GOT3 (cell line): Measurements from ENCODE around the gene DOCK4.

Experiments
- DNase-seq: peaks from one replicate; lab custom pipeline; 2025; ENCODE audit warnings: mixed read lengths; lab: John Stamatoyannopoulos, UW

The DOCK4 gene

DNA sequence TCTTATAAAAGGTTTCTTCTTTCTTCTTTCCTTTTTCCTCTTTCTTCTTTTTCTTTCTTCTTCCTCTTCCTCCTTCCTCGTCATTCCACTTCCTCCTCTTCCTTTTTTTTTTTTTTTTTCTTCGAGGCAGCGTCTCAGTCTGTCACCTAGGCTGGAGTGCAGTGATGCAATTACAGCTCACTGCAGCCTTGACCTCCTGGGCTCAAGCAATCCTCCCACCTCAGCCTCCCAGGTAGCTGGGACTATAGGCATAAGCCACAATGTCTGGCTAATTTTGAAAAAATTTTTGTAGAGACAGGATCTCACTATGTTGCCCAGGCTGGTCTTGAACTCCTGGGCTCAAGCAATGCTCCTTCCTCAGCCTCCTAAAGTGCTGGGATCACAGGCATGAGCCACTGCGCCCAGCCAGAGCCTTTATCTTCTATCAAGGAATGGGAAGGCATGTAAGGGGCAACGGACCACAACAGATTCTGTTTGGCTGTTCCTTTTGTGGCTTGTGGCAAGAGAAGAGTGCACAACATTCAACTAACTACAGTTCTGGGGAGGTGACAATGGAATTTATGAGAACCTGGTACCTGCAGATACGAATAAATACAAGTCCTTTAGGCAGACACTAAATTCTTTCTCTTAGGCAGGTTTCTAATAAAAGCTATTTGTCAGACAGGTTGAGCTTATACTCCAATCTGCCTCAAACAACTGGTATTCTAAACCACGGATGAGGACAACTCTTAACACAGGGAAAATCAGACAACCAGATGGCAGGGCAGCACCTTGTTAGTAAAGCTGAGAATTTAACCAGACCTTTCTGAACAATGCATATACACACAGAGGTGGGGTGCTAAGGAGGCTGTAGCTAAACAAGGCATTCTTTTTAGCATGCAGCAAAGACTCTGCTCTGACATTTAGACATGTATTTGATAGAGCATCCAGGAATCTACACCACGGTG lies 100.3 kb downstream of the DOCK4 start:
- DNase-seq = no peak

- DNase-seq = no peak
These were observed 102.1 kb downstream of the DOCK4 start for GRCh38 chr7:112104120-112104519.

DNA sequence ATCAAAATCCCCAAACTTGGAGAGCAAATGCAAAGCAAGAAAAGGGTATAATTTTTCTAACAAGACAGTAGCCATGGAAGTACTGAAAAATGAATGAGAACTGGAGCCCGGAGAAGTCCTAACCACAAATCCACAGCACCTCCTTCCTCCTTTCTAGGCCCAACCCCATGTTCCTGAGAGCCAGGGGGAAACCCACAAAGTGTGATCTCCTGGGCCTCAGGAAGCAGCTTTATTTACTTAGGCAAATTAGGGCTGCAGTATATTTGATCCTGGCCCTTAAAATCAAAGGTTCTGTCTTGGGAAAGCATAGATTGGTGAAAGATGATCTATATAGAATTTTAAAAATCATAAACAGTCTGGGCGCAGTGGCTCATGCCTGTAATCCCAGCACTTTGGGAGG lies 103.0 kb downstream of the DOCK4 start:
- DNase-seq = no peak

DNA sequence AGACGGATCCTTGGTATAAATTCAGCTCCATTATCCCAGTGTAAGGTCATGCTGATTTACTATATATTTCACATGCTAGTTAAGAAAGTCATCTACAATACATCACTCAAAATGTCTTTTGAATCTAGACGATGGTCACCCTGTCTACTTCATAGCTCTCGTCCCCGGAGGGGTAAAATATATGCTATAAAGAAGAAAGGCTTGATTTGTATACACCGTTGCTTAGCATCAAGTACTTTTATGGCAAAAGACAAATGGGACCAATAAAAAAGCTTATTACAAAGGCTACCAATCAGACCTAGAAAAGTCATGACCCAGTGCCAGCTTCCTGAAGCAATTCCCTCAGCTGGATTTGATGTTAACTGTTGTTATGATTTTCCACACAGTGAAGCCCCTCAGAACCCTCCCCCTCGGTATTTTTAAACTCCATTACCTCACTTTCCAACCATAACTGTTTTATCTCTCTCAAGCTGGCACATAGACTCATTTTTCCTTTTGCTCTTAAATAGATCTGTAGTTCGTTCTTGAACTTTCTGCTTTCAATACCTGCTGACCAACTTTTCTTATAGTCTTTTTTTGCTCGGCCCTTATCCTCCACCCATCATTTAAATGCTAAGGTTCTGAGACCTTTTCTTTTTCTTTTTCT lies 104.9 kb downstream of the DOCK4 start:
- no peak for DNase-seq

- no peak for DNase-seq
These were observed 108.7 kb downstream of the DOCK4 start for GRCh38 chr7:112097524-112097923.

- no peak for DNase-seq
These were observed 112.8 kb downstream of the DOCK4 start for GRCh38 chr7:112093409-112093808.

- no peak for DNase-seq
These were observed 113.3 kb downstream of the DOCK4 start for GRCh38 chr7:112092709-112093395.

GRCh38 chr7:112092306-112092705 lies 113.9 kb downstream of the DOCK4 start:
- no peak for DNase-seq

DNA sequence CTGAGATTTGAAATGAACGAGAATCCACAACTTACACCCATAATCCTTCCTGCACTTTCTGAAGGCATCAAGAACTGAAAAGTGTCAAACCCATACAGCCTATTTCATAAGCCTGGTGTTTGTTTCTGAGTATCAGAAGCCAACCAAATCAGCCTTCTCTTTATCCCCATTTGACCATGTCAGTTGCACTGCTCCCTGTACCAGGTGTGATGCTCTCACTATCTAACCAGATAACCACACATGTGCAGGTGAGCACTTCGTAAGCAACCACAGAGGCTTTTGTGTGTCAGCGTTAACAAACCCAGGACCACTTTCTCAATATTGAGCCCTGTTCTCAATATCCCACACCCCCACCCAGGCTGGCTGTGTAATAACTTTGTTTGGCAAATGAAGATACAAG lies 114.4 kb downstream of the DOCK4 start:
- no peak for DNase-seq

DNA sequence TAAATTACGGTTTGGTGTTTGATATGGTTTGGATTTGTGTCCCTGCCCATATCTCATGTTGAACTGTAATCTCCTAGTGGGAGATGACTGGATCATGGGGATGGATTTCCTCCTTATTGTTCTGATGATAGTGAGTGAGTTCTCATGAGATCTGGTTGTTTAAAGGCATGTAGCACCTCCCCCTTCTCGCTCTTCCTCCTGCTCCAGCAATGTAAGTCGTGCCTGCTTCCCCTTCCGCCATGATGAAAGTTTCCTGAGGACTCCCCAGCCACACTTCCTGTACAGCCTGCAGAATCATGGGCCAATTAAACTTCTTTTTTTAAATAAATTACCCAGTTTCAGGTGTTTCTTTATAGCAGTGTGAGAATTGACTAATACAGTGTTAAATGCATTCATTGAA lies 116.6 kb downstream of the DOCK4 start:
- no peak for DNase-seq

GRCh38 chr7:112088484-112089016 lies 117.6 kb downstream of the DOCK4 start:
- DNase-seq = no peak

DNA sequence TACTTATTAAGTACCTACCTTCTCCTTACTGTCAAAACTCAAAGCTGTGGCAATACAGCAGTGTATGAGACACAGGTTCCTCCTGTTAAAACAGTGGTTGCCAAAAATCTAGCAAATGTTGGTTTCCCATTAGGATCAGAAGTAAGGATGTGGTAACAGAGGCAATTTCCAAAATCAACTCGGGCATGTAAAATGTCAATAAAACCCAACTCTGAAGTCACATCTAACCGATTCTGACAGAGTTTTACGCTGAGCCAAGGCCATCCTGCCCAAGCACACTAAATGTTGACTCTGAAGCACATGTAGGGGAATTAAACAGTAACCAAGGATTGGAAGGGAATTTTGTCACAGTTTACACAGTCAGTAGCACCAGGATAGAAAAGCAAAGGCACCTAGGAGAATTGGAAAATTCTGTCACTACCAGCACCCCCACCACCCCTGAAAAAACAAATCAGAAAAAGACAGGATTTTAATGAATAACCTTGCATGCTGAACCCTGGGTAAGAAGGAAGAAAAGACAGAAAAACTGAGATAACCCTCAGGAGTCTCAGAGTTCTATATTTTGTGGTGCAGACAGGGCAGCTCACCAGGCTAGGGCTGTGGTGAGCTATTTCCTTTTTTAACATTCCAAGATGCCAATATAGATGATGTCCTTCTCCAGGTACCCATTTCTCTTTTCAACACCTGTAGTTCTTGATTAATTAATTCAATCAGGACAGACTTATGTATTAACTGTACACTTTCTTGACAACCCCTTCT lies 119.5 kb downstream of the DOCK4 start:
- DNase-seq = no peak

- DNase-seq = no peak
These were observed 121.7 kb downstream of the DOCK4 start for GRCh38 chr7:112084520-112084971.

- no peak for DNase-seq
These were observed 122.3 kb downstream of the DOCK4 start for GRCh38 chr7:112083776-112084355.

DNA sequence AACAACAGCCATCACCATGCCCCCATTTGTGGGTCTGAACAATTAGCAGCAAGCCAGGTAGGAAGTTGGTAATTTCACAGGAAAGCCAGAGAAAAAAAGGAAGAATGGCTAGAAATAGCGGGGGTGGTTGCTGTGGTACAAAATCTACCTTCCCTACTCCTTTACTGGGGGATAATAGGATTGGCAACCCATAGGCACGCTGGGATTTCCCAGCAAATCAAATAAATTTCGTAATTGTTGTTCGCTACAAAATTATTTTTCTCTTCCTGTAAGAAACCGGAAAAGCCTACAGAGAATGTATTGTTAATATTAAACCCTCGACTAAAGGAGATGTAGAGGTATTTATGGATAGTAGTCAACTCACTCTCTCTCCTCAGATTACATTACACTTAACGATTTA lies 123.9 kb downstream of the DOCK4 start:
- DNase-seq = no peak

DNA sequence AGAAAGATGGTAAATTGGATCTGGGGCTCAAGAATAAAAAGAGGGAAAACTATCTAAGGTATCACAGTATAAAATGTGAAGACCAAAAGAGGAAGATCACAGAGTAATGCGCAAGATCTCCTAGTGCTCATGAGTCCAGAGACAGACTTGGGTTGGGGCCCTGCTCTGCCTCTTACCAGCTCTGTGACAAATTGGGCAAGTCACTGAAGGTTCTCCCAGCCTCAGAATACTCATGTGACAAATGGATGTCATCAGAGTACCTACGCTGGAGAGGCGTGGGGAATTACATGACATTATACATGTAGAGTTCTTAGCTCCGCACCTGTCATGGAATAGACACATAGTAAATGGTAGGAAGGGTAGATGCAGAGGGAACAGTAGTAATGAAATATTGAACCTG lies 124.4 kb downstream of the DOCK4 start:
- no peak for DNase-seq

DNA sequence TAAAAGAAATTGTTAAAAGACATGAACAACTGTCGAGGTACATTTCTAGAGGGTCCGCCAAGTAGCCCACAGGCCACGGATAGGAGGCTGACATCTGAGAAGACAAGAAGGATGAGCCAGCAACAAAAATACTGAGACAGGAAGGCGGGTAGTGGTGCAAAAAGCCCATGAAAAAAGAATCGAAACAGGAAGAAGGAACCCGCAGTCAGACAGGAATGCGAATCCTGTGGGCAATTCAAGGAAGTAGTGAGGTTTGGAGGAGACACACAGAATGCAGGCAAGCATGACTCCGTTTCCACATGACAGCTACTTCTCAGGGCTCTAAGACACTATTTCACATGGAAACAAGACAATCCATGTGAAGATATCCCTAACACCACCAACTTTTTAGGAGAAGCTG lies 125.2 kb downstream of the DOCK4 start:
- DNase-seq = no peak

DNA sequence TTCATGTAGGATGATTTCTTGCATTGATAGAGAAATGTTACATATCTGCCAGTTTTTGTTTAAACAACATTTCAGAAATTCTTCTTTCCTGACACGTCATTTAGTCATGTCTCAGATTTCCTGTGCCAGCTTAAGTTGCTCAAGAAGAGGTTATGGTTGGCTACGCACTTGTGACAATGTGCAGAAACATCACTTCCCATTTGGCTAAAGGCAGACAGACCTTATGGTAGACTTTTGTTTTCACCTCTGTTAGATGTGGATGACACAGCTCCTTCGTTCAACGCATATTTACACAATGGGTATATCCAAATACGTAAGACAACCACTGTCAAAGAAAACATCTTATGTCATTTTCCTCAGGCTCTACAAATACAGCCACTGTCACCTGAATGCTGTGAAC lies 125.8 kb downstream of the DOCK4 start:
- DNase-seq = no peak

DNA sequence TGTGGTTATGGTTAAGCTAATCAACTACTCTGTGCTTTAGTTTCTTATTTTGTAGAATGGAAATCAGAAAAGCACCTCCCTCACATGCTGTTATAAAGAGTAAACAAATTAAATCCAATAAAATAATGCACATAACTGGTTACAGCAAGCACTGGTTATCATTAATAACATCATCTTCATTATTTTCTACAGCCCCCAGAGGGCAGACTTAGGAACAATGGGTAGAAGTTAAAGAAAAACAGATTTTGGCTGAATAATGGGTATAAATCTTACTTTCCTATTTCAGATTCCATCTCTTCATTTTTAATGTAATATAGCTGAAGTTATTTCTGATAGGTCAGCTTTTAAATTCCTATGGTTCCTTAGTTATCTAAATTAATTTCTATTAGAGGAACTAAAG lies 126.5 kb downstream of the DOCK4 start:
- DNase-seq = no peak

DNA sequence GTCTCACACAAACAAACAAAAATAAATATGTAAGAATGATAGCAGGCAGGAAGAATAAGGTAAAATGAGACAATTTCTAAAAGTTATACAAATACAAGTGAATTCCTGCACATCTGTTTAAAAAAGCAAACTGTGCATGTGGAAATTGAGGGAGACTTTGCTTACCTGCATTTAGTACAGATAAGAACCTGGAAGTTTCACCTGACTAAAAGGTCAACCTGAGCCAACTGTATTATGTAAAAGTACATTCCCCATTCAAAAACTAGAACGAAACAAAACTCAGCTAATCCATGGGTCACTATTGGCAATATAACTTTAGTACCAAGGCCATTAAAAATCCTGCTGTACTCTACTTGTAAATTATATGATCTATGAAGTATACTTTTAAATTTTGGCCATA lies 127.1 kb downstream of the DOCK4 start:
- DNase-seq = no peak

DNA sequence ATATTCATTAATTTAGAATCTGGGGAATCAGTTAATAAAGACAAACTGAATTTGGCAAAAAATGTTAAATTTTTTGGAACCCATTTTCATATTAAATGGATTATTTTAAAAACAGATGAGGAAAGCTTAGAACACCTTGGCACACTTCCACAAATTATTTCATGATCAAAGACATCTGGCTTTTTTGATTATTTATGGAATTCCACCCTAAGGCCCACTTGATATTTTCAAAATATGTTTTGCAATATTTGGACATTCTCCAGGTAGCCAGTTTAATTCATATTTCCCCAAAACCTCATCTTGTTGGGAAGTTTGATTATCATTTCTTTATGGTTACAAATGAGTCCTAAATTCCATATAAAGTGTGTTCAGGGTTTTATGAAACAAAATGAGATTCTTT lies 129.9 kb downstream of the DOCK4 start:
- no peak for DNase-seq
